Lower leg skin (tissue), 3 donors: ENCODE results near the gene TPST2.

Experiments
- CTCF ChIP-seq, 3 donors: fragments of 450-650 bp; IDR thresholded peaks; one replicate each; pipeline ENCODE4 v1.5.1; 2016; ENCODE audit warnings: antibody characterized with exemption in 3 of 3, mild to moderate bottlenecking in 3 of 3, moderate library complexity in 2 of 3
- POLR2A ChIP-seq, 2 donors: fragments of 450-650 bp; IDR thresholded peaks; one replicate each; pipeline ENCODE4 v1.6.1; 2016 to 2017; ENCODE audit warnings: antibody characterized with exemption in 2 of 2, mild to moderate bottlenecking in 1 of 2, moderate library complexity in 1 of 2

- TF ChIP-seq CTCF (IDR thresholded peaks at IDR 0.05) (no peak), POLR2A (IDR thresholded peaks at IDR 0.05) (no peak)
Observed at GRCh38 chr22:26527167-26527566, 62.8 kb downstream of the TPST2 start.
